PC-9 (cell line): ENCODE data around the gene GET3. TPM values are rescaled to one million over a fixed set of nuclear protein-coding genes. Genes with fewer than 3 reads are reported as not detected.
"Not testable (repeated sequence)": the region's sequence is repeated elsewhere in the genome, so short reads cannot be mapped to it uniquely, and the experiment has no call there.

Experiments used
- BruUV-seq: library from RNA; stranded (reverse); fragments of 400-500 nt; replicated peaks from 2 replicates; lab custom pipeline; 2021; lab: Mats Ljungman, UMichigan
- CTCF ChIA-PET: fragments of 300-600 bp; sonication (Branson Sonifier 250); formaldehyde crosslinking; loops from one replicate; lab custom pipeline; 2022; ENCODE audit warnings: antibody characterized with exemption; lab: Charles Lee
- POLR2A ChIA-PET: fragments of 300-600 bp; sonication (Branson Sonifier 250); formaldehyde crosslinking; loops from one replicate; lab custom pipeline; 2022; ENCODE audit warnings: antibody characterized with exemption; ENCODE audit not compliant: unreplicated experiment; lab: Charles Lee
- DNase-seq, 2 experiments: peaks; one replicate each; pipeline versions ENCODE4 v3.0.0 to v3.0.0-alpha.2; 2015 to 2022; ENCODE audit warnings: mixed read lengths in 1 of 2
- H2AFZ ChIP-seq: fragments of 200-600 bp; sonication (generic); 2 replicates; pipeline ENCODE4 v1.8.1; 2017; ENCODE audit warnings: antibody characterized with exemption
- H3F3A ChIP-seq: fragments of 200-600 bp; sonication (generic); 2 replicates; pipeline ENCODE4 v1.8.1; 2017; ENCODE audit warnings: antibody characterized with exemption, mild to moderate bottlenecking, low read depth; ENCODE audit not compliant: insufficient read depth
- H3K27ac ChIP-seq: fragments of 200-600 bp; sonication (generic); 2 replicates; pipeline ENCODE4 v1.6.1; 2016; ENCODE audit warnings: mixed run types
- H3K27me3 ChIP-seq: fragments of 200-600 bp; sonication (generic); 2 replicates; pipeline ENCODE4 v1.6.1; 2016; ENCODE audit warnings: low read depth, mixed run types; ENCODE audit not compliant: insufficient read depth
- H3K36me3 ChIP-seq: fragments of 200-600 bp; sonication (generic); 2 replicates; pipeline ENCODE4 v1.6.1; 2016; ENCODE audit warnings: low read depth, mixed run types
- H3K4me1 ChIP-seq: fragments of 200-600 bp; sonication (generic); replicated peaks from 2 replicates; pipeline ENCODE4 v1.6.1; 2016; ENCODE audit warnings: mixed run types; ENCODE audit not compliant: insufficient read depth
- H3K4me2 ChIP-seq: fragments of 200-600 bp; sonication (generic); 2 replicates; pipeline ENCODE4 v1.6.1; 2017; ENCODE audit warnings: mixed run types
- H3K4me3 ChIP-seq: fragments of 200-600 bp; sonication (generic); 2 replicates; pipeline ENCODE4 v1.6.1; 2016; ENCODE audit warnings: mixed run types
- H3K79me2 ChIP-seq: fragments of 200-600 bp; sonication (generic); 2 replicates; pipeline ENCODE4 v1.6.1; 2017; ENCODE audit warnings: low read depth, mixed run types
- H3K9me2 ChIP-seq: fragments of 200-600 bp; sonication (generic); 2 replicates; pipeline ENCODE4 v1.8.1; 2017; ENCODE audit warnings: mild to moderate bottlenecking; ENCODE audit not compliant: insufficient read depth
- H3K9me3 ChIP-seq: fragments of 200-600 bp; sonication (generic); 2 replicates; pipeline ENCODE4 v1.8.1; 2016; ENCODE audit warnings: low read depth; ENCODE audit not compliant: insufficient read depth
- H4K20me1 ChIP-seq: fragments of 200-600 bp; sonication (generic); 2 replicates; pipeline ENCODE4 v1.8.1; 2017; ENCODE audit not compliant: insufficient read depth
- CTCF ChIP-seq: fragments of 200-600 bp; sonication (generic); conservative IDR thresholded peaks from 2 replicates; pipeline ENCODE4 v1.6.1; 2017; ENCODE audit warnings: mixed run types, antibody characterized with exemption, mild to moderate bottlenecking, moderate library complexity
- EZH2 ChIP-seq: fragments of 200-600 bp; sonication (generic); IDR thresholded peaks from 2 replicates; pipeline ENCODE4 v1.8.0; 2017; ENCODE audit warnings: antibody characterized with exemption, low read depth
- intact Hi-C: fragments of 100-400 bp; cut with micrococcal nuclease; formaldehyde crosslinking; loops from one replicate; pipeline ENCODE4 v1.10.0; 2022; ENCODE audit not compliant: unreplicated experiment
- total RNA-seq: library from RNA; stranded (reverse); gene quantifications from 2 replicates; pipeline ENCODE4 v1.2.3, GENCODE V29; 2021

The GET3 gene
- total RNA-seq, 1 experiment from 2014 or later = 81.9 TPM

GRCh38 chr19:12708641-12709040 lies 28.7 kb upstream of the GET3 start:
- peaks cover 46% of the 10 kb centered on the region for H3K36me3 ChIP-seq

GRCh38 chr19:12711187-12711586 lies 26.1 kb upstream of the GET3 start:
- Histone ChIP-seq H3K36me3 (peaks cover 44% of the 10 kb centered on the region), H3K27ac (no peak overlapping the region), H3K4me1 (no peaks in the 10 kb centered on the region), H4K20me1 (peaks cover 12% of the 10 kb centered on the region), H2AFZ (no peak overlapping the region), H3K4me3 (no peak overlapping the region), H3K9me3 (no peaks in the 10 kb centered on the region), H3F3A (peaks cover 45% of the 10 kb centered on the region), H3K27me3 (no peaks in the 10 kb centered on the region), H3K79me2 (peaks cover 13% of the 10 kb centered on the region; the same call in 1 of the 2 replicates), H3K4me2 (no peak overlapping the region), H3K9me2 (no peaks in the 10 kb centered on the region)
- DNase-seq = no peak
- BruUV-seq = no TSS peak
- TF ChIP-seq EZH2 (no peak), CTCF (no peak)
- intact Hi-C loops = no loop called here
- ChIA-PET POLR2A (no interaction called here), CTCF (no interaction called here)

More at GRCh38 chr19:12708641-12709040, 28.7 kb upstream of the GET3 start:
- Histone ChIP-seq H3F3A (peaks cover 36% of the 10 kb centered on the region), H3K9me3 (no peaks in the 10 kb centered on the region), H2AFZ (no peak overlapping the region), H3K27ac (no peak overlapping the region), H4K20me1 (peaks cover 14% of the 10 kb centered on the region), H3K27me3 (no peaks in the 10 kb centered on the region), H3K4me1 (no peaks in the 10 kb centered on the region), H3K4me3 (no peak overlapping the region), H3K4me2 (no peak overlapping the region), H3K79me2 (no peaks in the 10 kb centered on the region; the same call in 1 of the 2 replicates), H3K9me2 (no peaks in the 10 kb centered on the region)
- intact Hi-C loops = no loop called here
- no peak for TF ChIP-seq EZH2
- TF ChIP-seq CTCF = no peak
- CTCF ChIA-PET = interaction anchor here (0.5 to 0.7 kb wide), 2 partner anchors 52 to 1794 kb away, joined by 4 to 5 read pairs; no protein-coding TSS in a partner anchor
- DNase-seq = no peak
- POLR2A ChIA-PET = interaction anchor here (0.5 kb wide), 1 partner anchor 23 kb away, joined by 3 read pairs; no protein-coding TSS in a partner anchor
- no TSS peak for BruUV-seq

DNA sequence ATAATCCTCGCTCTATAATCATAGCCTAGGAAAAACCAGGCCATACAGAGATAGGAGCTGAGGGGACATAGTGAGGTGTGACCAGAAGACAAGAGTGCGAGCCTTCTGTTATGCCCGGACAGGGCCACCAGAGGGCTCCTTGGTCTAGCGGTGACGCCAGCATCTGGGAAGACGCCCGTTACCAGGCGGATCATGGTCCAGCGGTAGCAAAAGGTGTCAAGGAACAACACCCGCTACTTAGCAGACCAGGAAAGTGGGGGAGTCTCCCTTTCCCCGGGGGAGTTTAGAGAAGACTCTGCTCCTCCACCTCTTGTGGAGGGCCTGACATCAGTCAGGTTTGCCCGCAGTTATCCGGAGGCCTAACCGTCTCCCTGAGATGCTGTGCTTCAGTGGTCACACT lies 25.2 kb upstream of the GET3 start:
- H3K9me2 ChIP-seq, H3K4me1 ChIP-seq, H3K4me3 ChIP-seq, H3K27me3 ChIP-seq, H3K4me2 ChIP-seq, H3K9me3 ChIP-seq, H3K27ac ChIP-seq, intact Hi-C loops, BruUV-seq, H2AFZ ChIP-seq, POLR2A ChIA-PET: not testable (repeated sequence)
- peak; percentile 65 for TF ChIP-seq CTCF
- H3K79me2 ChIP-seq = peaks cover 21% of the 10 kb centered on the region; the same call in 1 of the 2 replicates
- H3K36me3 ChIP-seq = peaks cover 46% of the 10 kb centered on the region
- H4K20me1 ChIP-seq = peaks cover 20% of the 10 kb centered on the region
- CTCF ChIA-PET = interaction anchor here (0.7 kb wide), 1 partner anchor 58 kb away, joined by 6 read pairs; no protein-coding TSS in a partner anchor
- DNase-seq = peak in 1 of 2 experiments; percentile 38
- H3F3A ChIP-seq = peaks cover 50% of the 10 kb centered on the region

- CTCF ChIA-PET, intact Hi-C loops, H3K27ac ChIP-seq: not testable (repeated sequence)
These were observed 24.0 kb upstream of the GET3 start for GRCh38 chr19:12713304-12713703.

More at GRCh38 chr19:12713304-12713703, 24.0 kb upstream of the GET3 start:
- not testable (repeated sequence) for H3K4me3 ChIP-seq, H3K9me2 ChIP-seq, H3K9me3 ChIP-seq, DNase-seq, H3K4me1 ChIP-seq, H3K4me2 ChIP-seq, BruUV-seq, H2AFZ ChIP-seq, H3K27me3 ChIP-seq
- Histone ChIP-seq H3K36me3 (peaks cover 56% of the 10 kb centered on the region), H3K79me2 (peaks cover 34% of the 10 kb centered on the region), H3F3A (peaks cover 60% of the 10 kb centered on the region), H4K20me1 (peaks cover 29% of the 10 kb centered on the region)
- POLR2A ChIA-PET = interaction anchor here (0.6 kb wide), 1 partner anchor 284 kb away, joined by 4 read pairs; no protein-coding TSS in a partner anchor
